Amygdala (tissue), 56 donors: ENCODE measurements around the gene KDM5B.
A peak's percentile ranks its signal among the peaks of the same experiment; 100 is the strongest.

Experiments used
- DNase-seq, 56 donors: peaks; one replicate each; lab custom pipeline; 2025; lab: John Stamatoyannopoulos, UW

Gene KDM5B

DNA sequence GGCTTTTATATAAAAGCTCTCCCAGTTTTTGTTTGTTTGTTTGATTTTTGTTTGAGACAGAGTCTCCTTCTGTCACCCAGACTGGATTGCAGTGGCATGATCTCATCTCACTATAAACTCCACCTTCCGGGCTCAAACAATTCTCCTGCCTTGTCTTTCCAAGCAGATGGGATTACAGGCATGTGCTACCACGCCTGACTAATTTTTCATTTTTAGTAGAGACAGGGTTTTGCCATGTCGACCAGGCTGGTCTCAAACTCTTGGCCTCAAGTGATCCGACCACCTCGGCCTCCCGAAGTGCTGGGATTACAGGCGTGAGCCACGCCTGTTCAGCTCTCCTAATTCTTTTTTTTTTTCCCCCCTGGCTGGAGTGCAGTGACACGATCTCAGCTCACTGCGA is 6.9 kb upstream of the KDM5B start:
- DNase-seq: no peak

DNA sequence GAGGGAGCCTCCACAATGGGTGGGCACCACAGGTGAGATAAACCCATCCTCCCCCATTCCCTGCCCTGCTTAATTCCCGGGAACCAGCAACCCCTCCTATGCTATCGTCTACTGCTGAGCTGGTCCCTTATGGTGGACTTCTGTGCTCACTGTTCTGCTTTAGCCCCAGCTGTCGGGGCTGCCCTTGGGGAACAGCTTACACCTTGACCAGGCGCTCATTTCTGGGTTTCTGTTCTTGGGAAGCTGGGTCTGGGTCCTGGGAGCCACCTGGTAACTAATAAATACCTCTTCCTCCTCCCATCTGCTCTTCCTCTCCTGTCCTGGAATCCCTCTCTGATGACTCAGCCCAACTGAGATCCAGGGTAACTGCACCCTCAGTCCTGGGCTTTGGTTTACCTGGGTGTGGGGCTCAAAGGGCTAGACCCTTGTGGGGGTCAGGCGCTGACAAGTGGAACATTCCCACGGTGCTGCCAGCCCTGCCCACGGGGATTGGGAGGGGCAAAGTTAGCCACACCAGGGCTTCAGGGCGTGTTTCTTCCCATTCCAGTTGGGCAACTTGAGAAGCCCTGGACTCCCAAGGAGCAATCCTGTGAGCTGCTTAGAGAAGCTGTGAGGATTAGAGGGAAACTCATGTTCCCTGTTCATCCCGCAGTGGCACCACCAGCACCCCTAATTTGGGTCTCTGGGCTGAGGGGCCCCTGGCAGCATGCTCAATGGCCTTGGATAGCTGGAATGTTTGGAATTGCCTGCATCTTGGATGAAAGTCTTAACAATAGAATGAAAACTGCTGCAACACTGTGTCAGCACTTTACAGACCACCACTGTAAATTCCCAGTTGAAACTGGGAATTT is 4.2 kb upstream of the KDM5B start:
- DNase-seq: no peak

DNA sequence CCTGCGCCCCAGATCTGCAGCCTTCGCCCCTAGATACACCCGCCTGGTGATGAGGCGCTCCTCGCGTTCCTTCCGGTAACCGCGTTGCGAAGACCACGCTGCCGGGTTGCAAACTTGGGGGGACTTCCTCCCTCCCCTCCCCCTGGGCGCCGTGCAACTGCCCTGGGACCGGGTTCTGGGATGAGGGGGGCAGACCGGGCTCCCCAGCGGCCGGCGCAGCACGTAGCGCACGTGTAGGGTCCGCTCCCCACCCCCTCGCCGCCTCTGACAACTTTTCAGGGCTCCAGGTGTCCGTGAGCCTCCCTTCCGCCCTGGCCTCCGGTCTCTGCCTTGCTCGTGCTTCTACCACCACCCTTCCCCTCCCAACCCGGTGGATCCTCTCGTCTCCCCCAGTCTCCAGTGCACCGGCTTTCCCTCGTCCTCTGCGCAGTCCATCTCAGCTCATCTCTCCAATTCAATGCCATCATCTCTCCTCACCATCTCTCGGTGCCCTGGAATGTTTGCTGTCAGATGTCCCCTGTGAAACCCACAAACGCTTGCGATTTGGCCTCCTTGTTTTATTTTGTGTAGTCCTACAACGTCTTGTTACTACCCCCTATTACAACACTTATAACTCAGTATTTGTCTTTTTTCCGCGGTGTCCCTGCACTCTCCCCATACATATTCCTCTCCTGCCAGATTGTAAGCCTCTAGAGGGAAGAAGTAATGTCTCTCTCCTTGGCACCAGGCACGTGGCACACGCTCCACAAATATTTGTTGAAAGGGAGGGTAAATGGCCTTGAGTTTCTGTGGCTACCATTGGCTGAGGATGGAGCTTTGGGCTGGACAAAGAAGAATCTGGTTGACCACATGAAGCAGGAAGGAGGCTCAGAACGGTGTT is 3.3 kb upstream of the KDM5B start:
- DNase-seq: peak in 1 of 56 donors; percentile 39

DNA sequence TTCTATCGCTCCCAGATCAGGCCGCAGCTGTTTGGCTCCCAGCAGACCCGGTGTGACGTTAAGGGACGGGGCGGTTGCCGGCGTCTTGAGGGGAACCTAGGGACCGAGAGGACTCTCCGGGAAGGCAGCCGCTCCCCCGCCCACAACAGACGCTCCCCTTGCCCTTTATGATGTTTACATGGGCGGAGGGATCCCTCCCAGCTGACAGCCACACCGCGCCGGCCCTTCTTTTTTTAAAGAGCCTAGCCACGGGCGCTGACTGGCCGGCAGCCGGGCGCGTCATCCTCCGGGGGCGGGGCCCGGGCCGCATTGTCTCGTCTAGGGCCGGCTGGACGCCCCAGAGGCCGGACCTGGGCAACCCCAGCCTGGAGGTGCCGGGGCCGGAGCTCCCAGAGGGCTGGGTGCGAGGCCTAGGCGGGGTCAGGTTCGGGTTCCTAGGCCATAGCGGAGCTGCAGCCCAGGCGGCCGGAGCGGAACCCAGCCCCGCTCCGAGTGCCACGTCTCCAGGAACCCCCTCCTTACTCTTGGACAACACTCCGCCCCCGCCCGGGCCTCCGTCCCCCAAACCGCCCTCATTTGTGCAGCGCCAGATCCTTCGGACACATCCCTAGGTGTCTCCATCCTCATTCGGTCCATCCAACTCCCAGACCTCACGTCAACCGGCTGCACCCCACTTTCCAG is 2.5 kb upstream of the KDM5B start, which contains the start of gene PCAT6:
Gene PCAT6, plus strand, starts transcription at position 340 of the 681 bp plus-strand sequence.
- DNase-seq: peak; percentile 33 to 96 (median 88)

DNA sequence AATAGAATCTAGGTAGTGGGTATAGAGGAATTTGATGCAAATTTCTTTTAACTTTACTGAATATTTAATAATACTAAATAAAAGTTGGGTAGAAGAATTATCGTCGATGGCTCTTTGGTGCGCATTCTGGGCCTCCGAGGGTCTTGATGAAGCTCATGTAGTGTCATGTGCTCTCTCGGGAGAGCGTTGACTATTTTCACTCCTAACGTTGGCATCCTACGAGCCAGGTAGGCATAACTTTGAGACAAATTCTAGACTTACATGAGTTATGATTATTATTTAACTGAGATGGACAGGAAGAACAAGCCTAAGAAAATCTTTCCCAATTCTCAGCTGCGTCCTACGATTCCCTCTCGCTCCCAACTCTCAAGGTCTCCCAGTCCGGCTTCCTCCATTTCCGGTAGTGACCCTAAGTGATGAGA is 2.0 kb upstream of the KDM5B start:
- no peak for DNase-seq

DNA sequence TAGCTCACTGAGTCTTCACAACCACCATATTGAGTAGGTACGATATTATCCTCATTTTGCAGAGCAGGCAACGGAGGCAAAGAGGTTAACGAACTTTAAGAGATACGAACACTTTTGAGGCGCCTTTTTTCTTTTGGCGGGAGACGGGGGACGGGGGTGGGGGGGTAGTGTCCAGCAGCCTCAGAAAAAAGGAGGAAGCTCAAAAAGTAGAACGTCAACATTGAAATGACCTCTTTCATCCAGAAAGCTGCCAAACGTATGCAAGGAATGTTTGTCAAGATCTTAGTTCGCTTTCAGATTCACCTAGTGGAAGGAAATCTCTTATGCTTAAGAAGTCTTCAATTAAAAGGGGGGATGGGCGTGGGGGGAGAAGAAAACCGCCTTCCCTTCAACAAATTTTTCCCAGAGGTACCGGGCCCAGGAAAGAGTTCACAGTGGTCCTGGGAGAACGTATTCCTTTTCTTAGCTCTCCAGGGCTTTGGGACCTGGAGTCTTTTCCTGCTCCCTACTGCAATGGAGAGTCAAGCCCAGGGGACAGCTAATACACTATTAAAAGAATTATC is 1.5 kb upstream of the KDM5B start:
- DNase-seq: no peak

DNA sequence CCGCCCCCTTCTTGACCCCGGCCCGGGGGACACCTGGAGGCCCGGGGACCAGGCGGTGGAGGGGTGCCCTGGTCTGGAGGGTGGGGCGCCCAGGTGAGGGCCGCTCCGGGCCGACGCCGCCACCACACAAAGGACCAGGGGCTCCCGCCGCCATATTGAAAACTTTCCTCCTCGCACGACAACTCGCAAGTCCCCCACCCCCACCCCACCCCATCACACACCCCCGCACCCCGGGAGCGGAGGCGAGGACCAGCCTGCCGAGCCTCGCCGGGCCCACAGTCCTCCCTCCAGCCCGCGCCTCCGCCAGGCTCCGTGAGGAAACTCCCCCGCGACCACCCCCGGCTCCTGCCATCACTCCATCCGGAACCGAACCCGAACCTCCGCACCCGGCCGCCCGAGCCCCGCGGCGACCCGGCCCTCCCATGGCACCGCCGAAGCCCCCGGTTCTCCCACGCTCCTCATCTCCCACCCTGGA is 733 bp downstream of the KDM5B start:
- peak in 15 of 56 donors; percentile 8 to 58 (median 29) for DNase-seq

DNA sequence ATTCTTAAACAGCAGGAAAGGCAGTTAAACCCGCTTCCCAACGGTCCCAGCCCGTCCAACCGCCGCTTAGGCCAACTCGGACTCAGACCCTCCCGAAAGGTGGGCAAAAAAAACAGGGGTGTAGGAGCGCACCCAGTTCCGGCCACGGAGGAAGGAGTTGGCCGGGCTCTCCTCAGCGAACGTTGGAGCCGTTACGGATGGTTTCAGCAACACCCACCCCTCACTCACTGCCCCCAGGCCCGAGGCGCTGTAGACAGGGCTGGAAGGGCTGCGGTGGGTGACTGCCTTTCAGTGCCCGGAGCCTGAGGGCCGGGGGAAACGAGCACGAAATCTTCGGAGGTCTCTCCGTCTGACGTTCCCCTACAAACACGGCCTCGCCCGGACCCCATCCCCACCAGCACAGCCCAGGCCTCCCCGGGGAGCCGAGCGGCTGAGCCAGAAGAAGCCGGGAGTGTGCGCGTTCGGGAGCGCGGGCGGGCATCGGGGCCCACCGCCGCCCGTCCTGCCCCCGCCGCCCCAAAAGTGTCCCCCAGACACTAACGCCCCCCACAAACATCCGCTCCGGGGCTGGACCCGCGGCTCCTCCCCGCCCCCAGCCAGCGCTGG is 1.3 kb downstream of the KDM5B start:
- DNase-seq: peak in 12 of 56 donors; percentile 5 to 36 (median 21)

DNA sequence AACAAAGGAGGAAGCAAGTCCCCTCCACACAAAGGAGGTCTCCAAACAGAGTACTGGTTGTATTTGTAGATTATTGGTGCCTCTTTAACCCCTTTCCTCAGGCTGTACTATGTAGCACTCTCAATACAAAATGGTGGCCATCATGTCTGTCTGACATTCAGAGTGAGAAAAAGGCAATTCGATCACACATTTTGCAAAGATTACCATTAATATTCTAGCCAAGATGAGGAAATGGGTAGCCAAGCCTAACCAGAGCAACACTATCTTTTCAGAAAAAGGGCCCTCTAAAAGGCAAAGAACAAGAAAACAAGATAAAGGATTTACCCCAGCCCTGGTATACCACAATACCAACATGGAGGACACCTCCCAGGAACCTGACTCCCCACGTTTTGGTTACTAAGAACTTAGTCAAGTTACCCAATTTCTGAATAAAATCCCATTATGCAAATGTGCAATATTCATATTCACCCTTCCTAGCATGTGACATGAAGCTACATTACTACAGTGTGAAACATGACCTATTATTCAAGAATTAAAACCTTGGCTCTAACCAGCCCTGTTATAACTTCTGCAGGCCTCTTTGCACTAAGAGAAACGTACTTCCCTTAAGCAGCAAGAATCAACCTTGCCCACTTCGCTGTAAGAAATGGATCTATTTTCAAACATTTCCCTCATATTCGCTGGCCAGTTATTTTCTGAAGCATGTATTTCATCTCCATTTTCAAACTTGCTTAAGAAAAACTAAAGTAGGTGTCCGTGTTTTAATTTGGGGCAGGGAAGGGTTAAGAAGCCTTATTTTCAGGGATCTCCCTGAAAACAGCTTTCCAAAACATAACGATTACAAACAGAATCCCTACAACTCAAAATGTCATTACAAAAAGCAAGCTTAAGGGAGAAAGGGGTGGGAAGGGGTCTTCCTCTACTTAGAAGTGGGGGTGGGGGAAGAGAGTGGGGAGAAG is 2.1 kb downstream of the KDM5B start:
- DNase-seq: no peak

DNA sequence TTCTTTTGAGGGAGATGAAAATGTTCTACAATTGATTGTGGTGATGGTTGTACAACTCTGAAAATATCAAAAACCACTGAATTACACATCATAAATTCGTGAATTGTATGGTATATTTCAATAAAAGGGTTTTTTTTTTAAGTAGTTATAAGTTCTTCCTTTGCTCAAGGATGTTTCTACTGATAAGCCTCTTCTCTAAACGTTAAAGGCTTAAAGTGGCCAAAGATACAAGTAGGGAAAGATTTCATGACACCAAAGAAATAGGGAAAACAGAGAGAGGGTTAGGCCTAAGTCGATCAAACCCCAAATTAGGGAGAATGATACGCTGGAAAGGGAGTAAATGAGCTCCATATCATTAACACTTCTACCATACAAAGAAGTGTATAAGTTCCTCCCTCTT is 4.1 kb downstream of the KDM5B start:
- DNase-seq: no peak

DNA sequence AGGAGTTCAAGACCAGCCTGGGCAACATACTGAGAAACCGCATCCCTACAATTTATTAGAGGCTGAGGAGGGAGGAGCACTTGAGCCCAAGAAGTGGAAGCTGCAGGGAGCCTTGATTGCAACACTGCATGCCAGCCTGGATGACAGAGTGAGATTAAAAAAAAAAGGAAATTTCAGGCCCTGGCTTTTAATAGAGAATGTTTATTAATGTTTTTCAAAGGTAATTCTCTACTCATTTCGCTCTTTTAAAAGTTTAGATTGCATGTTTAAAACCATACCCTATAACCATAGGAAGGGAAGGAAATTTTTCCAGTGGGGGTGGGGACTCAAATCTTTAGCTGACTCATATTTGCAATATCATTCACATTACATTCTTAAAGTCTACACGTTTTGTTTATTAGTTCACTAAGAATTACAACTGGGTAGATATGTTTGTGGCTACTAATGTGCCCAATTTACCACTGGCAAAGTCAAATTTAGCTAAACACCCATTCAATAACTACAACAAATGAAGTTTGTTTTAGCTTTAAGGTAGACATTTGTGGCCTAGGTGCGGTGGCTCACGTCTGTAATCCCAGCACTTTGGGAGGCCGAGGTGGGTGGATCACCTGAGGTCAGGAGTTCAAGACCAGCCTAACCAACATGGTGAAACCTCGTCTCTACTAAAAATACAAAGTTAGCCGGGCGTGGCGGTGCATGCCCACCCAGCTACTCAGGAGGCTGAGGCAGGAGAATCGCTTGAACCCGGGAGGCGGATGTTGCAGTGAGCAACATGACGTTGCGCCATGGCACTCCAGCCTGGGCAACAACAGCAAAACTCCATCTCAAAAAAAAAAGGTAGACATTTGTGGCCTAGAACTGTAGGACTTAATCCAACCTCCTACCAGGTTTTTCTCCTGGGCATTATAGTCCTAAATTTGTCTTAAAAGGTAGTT is 5.0 kb downstream of the KDM5B start:
- DNase-seq: no peak

DNA sequence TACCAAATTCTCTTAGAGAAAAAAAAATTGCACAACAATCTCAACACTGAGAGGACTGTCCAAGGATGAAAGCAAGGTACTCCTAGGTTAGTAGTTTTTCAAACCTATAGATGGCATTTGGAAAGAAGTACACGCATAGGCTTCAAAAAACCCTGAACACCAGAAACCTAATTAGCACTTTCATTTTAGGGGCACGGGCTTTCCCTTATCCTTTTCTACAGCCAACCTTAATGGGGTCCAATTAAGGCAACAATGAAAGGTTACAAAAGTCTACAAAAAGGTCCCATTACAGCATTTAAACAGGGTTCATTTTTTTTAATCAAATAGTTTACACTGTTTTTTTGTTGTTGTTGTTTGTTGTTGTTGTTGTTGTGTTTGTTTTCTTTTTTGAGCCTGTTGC is 6.2 kb downstream of the KDM5B start:
- no peak for DNase-seq

DNA sequence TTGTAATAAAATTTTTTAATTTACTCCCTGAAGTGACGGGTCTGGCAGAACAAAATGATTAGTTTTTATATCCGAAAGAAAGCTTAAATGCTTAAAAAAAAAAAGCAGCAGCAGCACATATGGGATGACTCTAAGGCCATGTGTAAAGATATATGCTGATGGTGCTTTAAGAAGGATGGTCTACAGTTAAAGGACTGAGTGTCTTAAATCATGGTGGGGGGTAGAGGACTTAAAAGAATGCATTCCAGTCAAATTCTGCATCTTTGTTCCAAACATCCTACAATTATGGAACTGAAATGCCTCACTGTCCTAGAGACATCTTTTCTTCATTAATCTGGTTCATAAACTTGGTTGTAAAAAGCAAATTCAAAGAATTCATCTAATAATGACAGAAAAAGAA is 7.0 kb downstream of the KDM5B start:
- no peak for DNase-seq

DNA sequence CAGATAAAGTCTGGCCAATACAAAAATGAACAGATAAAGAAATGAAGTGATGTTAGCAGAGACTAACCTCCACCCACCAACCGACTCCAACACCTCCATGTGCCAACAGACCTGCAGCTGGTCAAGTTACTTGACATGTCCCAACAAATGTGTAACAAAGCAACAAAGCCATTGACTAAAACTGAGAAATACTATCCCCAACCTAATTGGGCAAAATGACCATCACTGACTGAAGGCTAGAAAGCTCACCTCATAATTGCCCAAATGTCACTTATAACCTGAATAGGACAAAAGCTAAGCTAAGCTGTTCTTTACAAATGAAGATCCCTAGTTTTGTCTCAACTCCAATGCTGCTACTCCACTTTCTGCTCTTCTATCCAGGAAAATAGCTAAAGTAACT is 7.5 kb downstream of the KDM5B start:
- no peak for DNase-seq

DNA sequence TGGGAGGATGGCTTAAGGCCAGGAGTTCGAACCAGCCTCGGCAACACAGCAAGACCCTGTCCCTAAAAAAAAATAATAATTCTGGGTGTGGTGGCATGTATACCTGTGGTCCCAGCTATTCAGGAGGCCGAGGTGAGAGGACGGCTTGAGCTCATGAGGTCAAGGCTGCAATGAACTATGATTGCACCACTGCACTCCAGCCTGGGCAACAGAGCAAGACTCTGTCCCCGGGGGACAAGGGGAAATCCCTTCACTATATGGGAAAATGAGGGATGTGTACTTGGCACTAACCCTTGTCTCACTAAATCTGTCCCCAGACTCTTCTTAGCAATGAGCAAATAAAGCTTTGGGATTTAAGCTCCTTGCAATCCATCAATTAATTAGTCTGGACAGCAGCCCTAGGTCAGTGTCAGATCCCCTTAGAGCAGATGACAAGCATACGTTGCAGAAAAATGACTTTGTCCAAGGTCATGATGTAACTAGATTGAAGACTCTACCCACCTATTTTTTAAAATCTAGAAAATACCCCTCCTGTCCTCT is 9.4 kb downstream of the KDM5B start:
- DNase-seq: no peak

DNA sequence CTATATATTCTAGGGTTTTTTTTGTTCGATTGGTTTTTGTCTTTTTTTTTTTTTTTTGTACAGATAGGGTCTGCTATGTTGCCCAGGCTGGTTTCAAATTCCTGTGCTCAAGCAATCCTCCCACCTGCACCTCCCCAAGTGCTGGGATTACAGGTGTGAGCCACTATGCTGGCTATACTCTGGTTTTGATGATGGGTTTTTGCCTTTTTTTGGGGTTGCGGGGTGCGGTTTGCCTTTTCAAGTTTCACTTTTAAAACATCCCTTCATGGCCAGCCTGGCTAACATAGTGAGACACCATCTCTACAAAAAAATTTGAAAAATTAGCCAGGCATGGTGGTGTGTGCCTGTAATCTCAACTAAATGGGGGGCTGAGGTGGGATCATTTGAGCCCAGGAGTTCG is 10.0 kb downstream of the KDM5B start:
- DNase-seq: no peak

DNA sequence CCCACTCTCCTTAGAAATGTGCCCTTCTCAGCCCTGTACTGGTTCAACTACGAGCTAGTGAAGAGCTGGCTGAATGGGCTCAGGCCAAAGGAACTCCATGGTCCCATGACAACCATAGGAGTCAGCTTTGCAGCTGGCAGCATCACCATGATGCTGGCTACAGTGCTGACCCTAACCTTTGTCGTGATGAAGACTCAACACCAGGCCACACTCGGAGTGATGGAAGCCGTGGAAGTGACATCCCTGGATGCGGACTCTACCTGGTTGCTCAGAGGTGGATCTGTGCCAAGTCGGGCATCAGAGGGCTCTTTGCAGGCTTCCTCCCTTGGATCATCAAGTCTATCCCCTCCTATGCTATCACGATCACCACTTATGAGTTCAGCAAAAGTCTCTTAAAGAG is 11.6 kb downstream of the KDM5B start:
- no peak for DNase-seq
